ENCODE data around the gene CYP27B1.
"Not testable (repeated sequence)": the region's sequence is repeated elsewhere in the genome, so short reads cannot be mapped to it uniquely, and the experiment has no call there.

The CYP27B1 gene

DNA sequence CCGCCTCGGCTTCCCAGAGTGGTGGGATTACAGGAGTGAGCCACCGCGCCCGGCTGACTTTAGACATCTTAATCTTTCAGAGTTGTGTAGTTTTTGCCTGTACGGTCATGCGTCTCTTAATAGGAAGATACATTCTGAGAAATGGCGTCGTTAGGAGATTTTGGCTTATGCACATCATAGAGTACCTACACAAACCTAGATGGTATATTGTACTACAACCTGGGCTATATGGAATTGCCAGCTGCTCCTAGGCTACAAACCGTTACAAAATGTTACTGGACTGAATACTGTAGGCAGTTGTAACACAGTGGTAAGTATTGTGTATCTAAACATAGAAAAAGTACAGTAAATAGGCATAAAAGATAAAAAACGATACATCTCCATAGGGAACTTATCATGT lies 17.0 kb upstream of the CYP27B1 start:
- no peak for DNase-seq (ENCODE audit: low read depth in 2 of 2)

DNA sequence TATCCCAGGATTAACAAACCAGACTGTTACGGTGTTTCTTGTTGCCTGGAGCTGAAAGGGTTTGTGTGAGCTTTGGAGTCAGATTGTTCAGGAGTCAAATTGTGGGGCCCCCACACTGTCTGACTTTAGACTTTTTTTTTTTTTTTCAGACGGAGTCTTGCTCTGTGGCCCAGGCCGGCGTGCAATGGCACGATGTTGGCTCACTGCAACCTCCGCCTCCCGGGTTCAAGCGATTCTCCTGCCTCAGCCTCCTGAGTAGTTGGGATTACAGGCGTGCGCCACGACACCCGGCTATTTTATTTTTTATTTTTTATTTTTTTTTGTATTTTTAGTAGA lies 16.6 kb upstream of the CYP27B1 start:
- DNase-seq (ENCODE audit: low read depth in 2 of 2), result no peak

DNA sequence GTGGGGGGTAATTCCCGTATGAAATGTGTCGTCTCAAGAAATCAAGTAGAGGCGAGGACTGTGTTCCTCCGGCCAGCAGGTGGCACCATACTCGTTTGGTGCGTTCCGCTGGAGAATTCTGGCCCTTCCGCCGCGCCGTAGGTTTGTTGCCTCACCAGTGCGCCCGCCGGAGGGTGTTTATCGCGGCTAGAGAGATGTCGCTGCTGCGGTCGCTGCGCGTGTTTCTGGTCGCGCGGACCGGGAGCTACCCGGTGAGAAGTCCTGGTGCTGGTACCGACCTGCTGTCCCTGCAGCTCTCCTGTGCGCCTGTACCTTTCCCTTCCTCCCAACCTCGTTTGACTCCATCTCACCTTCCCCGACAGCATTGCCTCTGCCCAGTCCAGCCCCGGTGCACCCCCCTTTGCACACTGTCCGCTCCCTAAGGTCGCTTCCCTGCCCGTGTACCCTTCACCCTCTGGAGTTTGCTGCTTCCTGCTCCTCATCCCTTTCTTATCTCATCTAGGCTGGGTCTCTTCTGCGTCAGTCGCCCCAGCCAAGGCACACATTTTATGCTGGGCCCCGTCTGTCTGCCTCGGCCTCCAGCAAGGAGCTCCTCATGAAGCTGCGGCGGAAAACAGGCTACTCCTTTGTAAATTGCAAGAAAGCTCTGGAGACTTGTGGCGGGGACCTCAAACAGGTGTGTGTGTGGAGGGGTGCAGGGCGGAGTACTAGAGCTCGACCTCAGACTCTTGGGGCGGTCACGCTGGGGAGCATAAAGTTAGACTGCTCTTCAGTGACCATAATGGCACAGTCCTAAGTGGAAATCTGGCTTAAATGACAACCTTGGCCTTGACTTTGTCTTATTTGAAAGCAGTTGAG lies 16.0 kb upstream of the CYP27B1 start, which contains the start of gene TSFM:
TSS of gene TSFM (plus strand) at position 180 of the 858 bp plus-strand sequence. CDS start at position 195, 15 bp downstream.
- peak; percentile 93 to 95 for DNase-seq (ENCODE audit: low read depth in 2 of 2)

DNA sequence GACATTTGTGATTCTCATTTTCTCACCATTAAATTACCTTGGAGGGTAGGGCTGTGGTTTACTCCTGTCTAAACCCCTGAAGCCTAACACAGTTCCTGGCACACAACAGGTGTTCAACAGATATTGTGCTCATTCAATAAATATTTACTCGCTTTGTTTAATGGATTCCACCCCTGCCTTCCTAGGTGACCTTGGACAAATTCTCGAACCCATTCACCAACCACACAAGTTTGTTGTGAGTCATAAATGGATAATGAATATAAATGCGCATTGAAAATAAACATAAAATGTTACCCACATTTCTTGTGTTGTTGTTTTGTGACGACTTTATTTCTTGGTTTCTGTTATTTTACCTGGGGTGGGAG lies 15.3 kb upstream of the CYP27B1 start:
- no peak for DNase-seq (ENCODE audit: low read depth in 2 of 2)

DNA sequence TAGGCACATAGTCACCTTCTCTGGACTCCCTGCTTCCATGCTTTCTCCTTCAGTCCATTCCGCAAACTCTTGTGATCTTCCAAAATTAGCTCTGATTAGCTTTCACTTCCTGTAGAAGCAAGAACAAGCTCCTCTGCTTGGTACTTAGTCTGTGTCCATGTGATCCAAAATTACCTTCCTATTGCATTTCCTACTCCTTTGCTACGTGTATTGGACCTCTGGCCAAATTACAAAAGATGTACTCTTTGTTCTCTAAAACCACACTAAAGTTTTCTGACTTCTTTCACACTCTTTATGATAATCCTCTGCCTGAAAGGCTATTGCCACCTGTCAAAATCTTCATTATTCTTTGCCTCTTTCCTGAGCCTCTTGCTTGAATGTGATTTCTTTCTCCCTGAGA lies 14.9 kb upstream of the CYP27B1 start:
- DNase-seq (ENCODE audit: low read depth in 2 of 2), result no peak

DNA sequence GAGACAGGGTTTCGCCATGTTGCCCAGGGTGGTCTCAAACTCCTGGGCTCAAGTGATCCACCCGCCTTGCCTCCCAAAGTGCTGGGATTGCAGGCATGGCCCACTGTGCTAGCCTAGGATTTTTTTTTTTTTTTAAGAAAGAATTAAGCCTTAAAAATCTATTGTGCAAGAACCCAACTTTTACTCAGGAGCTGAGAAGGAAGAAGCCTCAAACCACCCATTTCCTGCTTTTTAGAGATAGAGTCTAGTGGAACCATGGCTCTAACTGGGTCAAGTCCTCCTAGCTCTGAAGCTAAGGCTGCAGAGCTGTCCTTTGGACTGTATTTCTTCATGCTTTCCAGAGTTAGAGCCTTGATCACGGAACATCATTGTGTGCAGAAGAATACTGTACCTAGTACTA lies 14.4 kb upstream of the CYP27B1 start:
- DNase-seq (ENCODE audit: low read depth in 2 of 2), result no peak

DNA sequence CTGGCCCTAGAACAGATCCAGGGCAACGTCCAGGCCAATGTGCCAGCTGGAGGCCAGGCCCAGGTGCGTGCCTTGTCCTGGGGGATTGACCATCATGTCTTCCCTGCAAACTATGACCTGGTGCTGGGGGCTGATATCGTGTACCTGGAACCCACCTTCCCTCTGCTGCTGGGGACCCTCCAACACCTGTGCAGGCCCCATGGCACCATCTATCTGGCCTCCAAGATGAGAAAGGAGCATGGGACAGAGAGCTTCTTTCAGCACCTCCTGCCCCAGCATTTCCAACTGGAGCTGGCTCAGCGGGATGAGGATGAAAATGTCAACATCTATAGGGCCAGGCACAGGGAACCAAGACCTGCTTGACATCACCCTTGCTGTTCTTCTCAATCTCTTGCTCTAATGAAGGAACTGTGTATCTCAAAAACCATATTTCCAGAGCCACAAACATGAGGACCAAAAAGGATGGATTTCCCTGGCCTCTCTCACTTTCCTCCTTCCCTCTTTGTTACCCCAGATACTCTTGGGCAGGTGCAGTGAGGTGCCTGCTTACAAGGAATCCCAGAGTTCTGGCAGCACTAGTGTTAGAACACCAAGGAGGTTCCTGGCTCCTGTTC lies 13.5 kb upstream of the CYP27B1 start:
- no peak for DNase-seq (ENCODE audit: low read depth in 2 of 2)

DNA sequence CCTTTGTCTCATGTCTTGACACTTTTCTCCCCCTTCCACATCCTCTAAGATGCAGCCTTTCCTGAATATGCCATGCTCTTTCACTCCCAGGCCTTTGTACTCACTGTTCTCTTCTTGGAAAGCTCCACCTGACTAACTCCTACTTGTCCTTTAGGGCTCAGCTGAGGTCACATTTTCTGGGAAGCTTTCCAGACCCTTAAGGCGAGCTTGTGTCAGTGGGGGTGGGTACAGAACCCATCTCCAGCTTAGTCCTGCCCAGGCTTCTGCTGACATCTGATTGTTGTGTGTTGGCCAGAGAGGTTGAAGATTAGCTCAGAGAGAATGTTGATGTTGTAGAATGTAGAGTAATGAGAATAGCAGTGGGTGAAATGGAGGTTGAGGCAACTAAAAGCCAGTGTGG lies 12.9 kb upstream of the CYP27B1 start:
- DNase-seq (ENCODE audit: low read depth in 2 of 2), result no peak

DNA sequence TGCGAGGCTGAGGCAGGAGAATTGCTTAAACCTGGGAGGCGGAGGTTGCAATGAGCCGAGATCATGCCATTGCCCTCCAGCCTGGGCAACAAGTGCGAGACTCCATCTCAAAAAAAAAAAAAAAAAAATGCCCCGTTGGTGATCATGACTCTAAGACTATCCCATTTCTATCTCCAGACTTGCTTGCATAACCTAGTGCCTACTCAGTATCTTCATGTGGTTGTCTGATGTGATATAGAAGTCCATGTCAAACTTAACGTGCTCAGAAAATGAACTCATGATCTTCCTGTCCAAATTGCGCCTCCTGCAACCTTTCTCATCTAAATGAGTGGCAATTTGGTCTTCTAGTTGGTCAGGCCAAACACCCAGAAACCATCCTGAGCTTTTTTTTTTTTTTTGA lies 11.0 kb upstream of the CYP27B1 start:
- no peak for DNase-seq (ENCODE audit: low read depth in 2 of 2)

DNA sequence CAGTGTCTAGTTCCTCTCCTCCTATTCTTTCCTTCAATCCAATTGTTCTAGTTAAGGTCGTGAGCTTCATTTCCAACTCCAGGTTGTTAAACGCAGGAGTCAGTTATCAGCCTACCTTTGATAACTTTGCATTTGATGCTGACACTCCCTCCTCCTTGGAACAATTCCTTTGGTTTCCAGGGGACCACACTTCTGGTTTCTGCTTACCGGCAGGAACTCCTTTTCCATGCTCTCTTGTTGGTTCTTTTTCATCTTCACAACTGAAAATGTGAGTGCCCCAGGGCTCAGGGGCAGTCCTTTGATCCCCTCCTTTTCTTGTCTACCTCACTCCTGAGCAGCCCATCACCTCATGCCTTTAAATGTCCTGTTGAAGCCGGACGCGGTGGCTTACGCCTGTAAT lies 10.5 kb upstream of the CYP27B1 start:
- no peak for DNase-seq (ENCODE audit: low read depth in 2 of 2)

DNA sequence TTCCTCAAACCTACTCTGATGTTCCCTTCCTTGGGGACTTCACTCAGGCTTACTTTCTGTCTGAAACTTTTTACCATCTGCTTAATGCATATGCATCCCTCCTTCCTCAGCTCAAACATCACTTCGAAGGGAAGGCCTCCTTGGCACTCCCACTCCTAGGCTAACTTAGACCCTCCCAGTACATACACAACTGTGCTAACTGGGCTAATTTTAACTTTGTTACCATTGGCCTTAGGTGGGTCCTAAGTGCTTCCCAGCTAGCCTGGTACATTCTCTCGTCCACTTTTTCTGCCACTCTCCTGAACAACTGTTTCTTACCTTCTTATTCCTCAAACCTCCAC lies 9.3 kb upstream of the CYP27B1 start:
- DNase-seq (ENCODE audit: low read depth in 2 of 2), result no peak

DNA sequence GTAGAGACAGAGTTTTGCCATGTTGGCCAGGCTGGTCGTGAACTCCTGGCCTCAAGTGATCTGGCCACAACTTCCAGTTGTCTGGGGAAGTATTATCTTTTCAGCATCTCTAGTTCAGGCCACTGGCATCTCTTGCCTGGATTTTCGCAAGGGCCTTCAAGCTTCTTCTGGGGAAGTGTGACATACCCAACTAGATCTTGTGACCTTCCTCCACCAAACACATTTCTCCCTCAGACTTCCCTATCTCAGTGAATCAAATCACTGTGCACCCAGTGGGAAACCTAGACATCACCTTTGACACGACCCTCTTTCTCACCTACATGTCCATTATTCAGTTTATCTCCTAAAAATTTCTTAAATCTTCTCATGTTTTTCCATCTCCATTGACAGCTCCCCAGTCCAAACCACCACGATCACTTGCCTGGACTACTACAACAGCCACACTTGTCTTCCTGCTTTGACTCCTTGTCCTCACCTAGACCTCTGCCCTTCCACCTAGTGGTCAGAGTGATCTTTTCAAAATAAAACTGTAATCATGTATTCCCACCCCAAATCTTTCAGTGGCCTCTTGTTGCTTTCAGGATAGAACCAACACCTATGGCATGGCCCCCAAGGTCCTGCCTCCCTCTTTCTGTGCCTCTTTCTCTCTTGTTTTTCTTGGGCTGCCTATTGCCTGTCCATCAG lies 8.8 kb upstream of the CYP27B1 start:
- DNase-seq (ENCODE audit: low read depth in 2 of 2), result no peak

DNA sequence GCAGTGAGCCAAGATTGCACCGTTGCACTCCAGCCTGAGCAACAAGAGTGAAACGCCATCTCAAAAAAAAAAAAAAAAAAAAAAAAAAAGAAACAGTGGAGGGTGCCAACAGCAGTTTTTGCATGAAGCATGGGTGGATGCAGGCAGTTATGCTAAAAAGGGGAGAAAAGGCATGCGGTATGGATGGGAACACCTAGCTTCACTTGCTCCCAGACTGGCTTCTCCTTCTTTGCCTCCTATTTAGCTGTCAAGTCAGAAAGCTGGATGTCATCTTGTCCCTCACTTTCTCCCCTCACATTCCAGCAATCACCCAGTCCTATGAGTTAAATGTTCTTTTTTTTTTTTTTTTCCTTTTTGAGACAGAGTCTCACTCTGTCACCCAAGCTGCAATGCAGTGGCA lies 8.2 kb upstream of the CYP27B1 start:
- DNase-seq (ENCODE audit: low read depth in 2 of 2), result no peak

DNA sequence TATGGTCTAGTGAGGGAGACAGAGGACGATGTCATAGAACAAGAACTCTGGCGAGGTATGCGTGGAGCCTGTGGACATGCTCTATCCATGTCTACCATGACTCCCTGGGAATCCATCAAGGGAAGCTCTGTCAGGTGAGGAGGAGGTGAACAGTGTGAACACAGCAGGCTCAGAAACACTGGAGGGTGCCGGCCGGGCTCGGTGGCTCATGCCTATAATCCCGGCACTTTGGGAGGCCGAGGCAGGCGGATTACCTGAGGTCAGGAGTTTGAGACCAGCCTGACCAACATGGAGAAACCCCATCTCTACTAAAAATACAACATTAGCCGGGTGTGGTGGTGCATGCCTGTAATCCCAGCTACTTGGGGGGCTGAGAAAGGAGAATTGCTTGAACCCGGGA lies 7.8 kb upstream of the CYP27B1 start:
- DNase-seq (ENCODE audit: low read depth in 2 of 2), result not testable (repeated sequence)

DNA sequence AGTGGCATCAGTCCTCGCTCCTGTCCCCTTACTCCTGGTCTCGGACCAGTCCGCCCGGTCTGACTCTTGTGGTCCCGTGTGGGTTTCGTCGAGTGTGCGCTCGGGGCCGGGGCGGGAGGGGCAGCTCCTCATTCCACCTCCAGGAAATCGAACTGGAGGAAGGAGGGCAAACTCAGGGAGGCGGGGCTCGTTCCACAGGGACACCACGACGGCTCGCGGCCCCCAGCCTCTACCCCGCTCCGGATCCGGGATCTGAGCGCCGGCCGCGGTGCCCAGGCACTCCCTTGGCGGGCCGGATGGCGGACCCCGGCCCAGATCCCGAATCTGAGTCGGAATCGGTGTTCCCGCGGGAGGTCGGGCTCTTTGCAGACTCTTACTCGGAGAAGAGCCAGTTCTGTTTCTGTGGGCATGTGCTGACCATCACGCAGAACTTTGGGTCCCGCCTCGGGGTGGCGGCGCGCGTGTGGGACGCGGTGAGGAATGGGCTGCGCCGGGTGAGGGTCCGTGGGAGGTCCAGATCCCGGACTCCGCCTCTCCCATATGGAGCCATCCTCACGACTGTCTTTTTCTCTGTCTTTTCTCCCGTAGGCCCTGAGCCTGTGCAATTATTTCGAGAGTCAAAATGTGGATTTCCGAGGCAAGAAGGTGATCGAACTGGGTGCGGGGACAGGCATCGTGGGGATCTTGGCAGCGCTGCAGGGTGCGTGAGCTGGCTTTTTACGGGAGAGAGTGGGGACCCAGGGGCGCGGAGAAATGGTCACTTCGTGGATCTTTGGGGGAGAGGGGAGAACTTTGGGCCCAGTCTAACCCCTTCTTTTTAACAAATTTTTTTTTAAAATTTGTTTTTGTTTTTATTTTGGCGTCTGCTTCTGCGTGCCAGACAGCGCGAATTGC lies 5.8 kb upstream of the CYP27B1 start, which contains the start of gene EEF1AKMT3:
TSS of gene EEF1AKMT3 (plus strand) at position 186 of the 894 bp plus-strand sequence. CDS start at position 297, 111 bp downstream.
- no peak for DNase-seq (ENCODE audit: low read depth in 2 of 2)

DNA sequence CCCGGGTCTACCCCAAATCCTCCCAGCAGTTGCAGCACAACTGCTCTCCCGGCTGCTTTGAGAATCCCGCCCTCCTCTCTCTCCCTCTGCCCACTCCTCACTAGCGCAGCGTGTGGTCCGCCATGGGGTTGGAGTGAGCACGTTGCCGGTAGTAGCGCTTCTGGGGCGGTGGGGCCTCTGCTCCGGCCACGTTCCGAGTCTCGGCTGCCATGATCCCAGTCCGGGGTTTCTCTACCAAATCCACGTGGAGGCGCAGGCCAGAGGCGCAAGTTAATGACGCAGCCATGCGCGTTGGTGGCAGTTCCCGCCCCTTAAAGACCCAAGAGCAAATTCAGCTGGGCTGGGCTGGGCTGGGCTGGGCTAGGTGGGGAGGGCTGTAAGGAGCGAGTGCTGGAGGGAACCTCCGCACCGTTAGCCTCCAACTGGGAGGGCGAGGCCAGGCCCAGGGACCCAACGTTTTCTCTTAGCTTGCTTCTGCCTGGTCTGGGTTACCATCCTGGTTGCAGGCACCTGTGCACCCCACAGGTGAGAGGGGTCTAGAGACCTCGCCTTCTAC lies 5.1 kb upstream of the CYP27B1 start, which contains the start of gene METTL1:
TSS of gene METTL1 (minus strand) at position 233 of the 556 bp plus-strand sequence. CDS start at position 211, 22 bp downstream.
- DNase-seq (ENCODE audit: low read depth in 2 of 2), result peak; percentile 92 to 93

DNA sequence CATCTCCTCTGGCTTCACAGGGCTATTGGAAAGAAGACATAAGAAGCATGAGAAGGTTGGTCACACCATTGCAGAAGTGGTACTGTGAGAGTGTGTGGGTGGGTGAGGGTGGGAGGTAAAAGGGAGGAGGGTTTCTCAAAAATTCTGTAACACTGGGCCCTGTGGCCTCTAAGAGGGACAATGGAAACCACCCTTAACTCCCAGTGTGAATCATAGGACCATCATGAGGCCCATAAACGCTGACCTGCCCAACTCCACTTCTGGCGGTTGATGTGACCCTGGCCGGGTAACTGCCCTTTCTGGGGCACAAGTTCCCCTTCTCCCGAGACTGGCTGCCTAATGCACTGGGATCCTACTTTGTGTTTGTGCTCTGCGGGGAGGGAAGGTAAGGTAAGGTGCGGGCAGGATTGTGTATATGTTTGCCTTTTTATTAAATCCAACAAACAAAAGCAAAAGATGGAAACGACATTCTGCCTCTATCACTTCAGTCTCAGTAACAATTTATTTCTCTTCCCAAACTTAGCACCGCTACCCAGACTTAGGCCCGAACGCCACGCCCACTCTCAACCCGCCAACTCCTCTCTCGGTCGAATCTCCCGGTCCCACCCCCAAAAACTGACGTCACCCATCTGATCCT lies 4.5 kb upstream of the CYP27B1 start:
- peak; percentile 87 to 92 for DNase-seq (ENCODE audit: low read depth in 2 of 2)

DNA sequence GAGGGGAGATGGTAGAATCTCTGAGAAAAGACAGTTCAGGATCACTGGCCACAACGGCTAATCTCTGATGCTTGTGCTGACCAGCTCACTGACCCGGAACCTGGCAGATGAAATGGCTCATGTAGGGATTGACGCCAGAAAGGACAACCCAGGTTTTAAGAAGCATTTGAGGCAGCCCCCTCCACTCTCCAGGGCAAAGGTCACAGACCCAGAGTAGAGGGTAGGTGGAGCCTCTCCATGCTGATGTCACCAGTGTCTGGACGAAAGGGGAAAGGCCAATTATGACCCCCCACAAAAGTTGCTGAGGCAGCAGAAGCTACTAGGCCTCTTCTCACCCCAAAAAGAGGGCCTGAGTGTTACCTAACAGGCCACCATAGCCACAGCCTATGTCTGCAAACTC lies 3.9 kb upstream of the CYP27B1 start:
- no peak for DNase-seq (ENCODE audit: low read depth in 2 of 2)

DNA sequence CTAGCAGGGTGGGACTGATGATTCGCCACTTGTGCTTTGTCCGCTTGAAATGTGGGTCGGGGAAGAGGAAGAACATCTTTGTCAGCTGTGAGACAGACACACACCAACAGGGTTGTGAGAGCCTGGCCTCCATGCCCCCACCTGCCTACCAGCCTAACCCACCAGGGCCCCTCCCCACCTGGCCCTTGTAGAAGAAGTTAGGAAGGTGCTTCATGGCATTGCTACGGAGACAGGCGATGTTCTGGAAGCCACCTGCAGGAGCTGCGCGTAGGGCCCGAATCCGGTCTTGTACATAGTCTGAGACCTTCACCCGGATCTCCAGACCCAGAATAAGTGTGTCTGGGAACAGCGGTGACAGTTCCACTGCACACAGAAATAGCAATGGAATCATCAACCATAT lies 2.7 kb upstream of the CYP27B1 start:
- no peak for DNase-seq (ENCODE audit: low read depth in 2 of 2)

DNA sequence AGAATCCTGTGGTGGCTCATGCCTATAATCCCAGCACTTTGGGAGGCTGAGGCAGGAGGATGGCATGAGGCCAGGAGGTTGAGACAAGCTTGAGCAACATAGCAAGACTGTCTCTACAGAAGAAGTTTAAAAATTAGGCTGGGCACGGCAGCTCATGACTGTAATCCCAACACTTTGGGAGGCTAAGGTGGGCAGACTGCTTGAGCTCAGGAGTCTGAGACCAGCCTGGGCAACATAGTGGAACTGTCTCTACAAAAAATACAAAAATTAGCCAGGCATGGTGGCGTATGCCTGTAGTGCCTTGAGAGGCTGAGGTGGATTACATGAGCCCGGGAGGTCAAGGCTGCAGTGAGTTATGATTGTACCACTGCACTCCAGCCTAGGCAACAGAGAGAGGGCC lies 998 bp upstream of the CYP27B1 start:
- no peak for DNase-seq (ENCODE audit: low read depth in 2 of 2)

DNA sequence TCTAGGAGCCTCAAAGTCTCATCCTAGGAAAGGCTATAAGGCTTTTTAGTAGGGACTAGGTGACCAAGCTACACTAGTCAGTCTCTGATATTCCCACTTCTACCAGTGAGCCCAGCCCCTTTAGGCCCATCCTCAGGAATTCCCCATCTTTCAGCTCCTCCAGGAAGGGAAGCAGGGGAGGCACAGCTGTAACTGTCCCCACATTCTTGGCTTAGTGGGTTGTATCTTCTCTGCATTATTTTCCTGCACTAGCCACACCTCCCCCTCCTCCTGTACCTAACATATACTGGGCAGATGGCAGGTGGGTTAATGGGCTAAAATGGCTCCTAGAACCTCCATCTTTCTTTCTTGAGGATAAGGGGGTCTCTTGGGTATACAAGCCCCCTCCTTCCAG lies 424 bp upstream of the CYP27B1 start:
- DNase-seq (ENCODE audit: low read depth in 2 of 2), result no peak
